ENCODE results near the gene SENP1.

Gene SENP1

GRCh38 chr12:48017921-48018617 is 87.8 kb downstream of the SENP1 start:
- TF ChIP-seq, protein P1, sequence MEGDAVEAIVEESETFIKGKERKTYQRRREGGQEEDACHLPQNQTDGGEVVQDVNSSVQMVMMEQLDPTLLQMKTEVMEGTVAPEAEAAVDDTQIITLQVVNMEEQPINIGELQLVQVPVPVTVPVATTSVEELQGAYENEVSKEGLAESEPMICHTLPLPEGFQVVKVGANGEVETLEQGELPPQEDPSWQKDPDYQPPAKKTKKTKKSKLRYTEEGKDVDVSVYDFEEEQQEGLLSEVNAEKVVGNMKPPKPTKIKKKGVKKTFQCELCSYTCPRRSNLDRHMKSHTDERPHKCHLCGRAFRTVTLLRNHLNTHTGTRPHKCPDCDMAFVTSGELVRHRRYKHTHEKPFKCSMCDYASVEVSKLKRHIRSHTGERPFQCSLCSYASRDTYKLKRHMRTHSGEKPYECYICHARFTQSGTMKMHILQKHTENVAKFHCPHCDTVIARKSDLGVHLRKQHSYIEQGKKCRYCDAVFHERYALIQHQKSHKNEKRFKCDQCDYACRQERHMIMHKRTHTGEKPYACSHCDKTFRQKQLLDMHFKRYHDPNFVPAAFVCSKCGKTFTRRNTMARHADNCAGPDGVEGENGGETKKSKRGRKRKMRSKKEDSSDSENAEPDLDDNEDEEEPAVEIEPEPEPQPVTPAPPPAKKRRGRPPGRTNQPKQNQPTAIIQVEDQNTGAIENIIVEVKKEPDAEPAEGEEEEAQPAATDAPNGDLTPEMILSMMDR (IDR thresholded peaks at IDR 0.05; ENCODE audit: insufficient read depth, missing control alignments): no peak
- DNase-seq (ENCODE audit: insufficient read length, low spot score) (no peak), FAIRE-seq (no peak)

- no peak for DNase-seq (ENCODE audit: insufficient read length, low spot score)
- FAIRE-seq: no peak
- TF ChIP-seq, protein P1 (IDR thresholded peaks at IDR 0.05; ENCODE audit: insufficient read depth, missing control alignments): no peak
These were observed 88.4 kb downstream of the SENP1 start for GRCh38 chr12:48017496-48017895.

GRCh38 chr12:48016373-48017020 is 89.4 kb downstream of the SENP1 start:
- no peak for FAIRE-seq
- TF ChIP-seq, protein P1 (IDR thresholded peaks at IDR 0.05; ENCODE audit: insufficient read depth, missing control alignments): no peak
- DNase-seq (ENCODE audit: insufficient read length, low spot score): no peak

DNA sequence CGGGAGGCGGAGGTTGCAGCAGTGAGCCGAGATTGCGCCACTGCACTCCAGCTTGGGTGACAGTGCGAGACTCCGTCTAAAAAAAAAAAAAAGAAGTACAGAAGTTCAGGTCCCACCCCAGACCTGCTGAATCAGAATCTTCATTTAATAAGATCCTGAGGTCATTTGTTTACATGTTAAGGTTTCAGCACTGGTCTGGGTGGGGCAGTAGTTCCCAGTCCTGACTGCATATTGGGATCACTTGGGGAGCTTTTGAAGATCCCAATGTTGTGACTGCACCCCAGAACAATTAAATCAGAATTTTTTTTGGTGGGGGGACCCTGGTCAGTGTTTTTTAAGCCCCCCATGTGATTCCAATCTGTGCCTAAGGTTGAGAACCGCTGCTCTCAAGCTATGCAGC is 89.9 kb downstream of the SENP1 start:
- DNase-seq (ENCODE audit: insufficient read length, low spot score): no peak
- no peak for FAIRE-seq

GRCh38 chr12:48015129-48015528 is 90.8 kb downstream of the SENP1 start:
- FAIRE-seq (no peak), DNase-seq (ENCODE audit: insufficient read length, low spot score) (no peak)
- TF ChIP-seq, protein P1 (IDR thresholded peaks at IDR 0.05; ENCODE audit: insufficient read depth, missing control alignments): no peak

More for the DNA sequence above, 89.9 kb downstream of the SENP1 start:
- TF ChIP-seq, protein P1 (IDR thresholded peaks at IDR 0.05; ENCODE audit: insufficient read depth, missing control alignments): no peak

DNA sequence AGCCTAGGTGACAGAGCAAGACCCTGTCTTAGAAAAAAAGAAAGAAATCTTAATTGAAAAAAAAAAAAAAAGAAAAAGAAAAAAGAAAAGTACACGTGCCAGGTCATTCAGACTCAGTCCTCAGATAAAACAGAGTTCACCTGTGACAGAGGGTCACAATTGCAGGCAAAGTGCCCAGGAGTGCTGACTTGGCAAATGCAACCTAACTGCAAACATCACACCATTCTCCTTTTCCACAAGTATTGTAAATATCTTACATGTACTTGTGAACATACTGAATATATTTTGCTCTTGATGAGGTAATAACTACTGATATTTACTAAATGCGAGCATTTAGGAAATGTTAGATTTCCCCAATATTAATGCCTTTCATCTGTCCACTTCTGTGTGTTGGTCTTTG is 92.6 kb downstream of the SENP1 start:
- FAIRE-seq: no peak
- TF ChIP-seq, protein P1 (IDR thresholded peaks at IDR 0.05; ENCODE audit: insufficient read depth, missing control alignments): no peak
- no peak for DNase-seq (ENCODE audit: insufficient read length, low spot score)

GRCh38 chr12:48012070-48012469 is 93.8 kb downstream of the SENP1 start:
- TF ChIP-seq, protein P1 (IDR thresholded peaks at IDR 0.05; ENCODE audit: insufficient read depth, missing control alignments): no peak
- no peak for FAIRE-seq
- DNase-seq (ENCODE audit: insufficient read length, low spot score): no peak
